ENCODE measurements around the gene DAPK2. TPM values are rescaled to one million over a fixed set of nuclear protein-coding genes. Genes with fewer than 3 reads are reported as not detected.

Gene DAPK2
- total RNA-seq, 4 donors from 2014 or later: 12.0 to 49.8 (median 25.6) TPM

DNA sequence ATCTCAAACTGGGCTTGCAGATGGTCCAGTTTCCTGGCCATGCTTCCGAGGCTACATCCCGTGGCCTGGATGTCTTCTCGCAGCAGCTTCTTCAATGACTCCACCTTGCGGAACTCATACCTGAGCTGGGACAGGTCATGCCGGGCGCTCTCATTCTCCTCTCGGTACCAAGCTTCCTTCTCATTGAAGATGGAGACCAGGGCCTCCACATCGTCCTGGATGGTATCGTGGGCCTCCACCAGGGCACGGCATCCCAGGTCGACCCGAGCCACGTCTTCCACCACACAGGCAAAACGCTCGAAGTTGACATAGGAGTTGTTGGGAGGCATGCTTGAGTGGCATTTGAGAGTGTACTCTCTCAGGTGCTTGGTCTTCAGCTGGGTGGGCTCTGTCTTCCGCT, 123.4 kb downstream of the DAPK2 start:
- ATAC-seq (ENCODE audit: low FRiP score) (no peak), DNase-seq (ENCODE audit: low spot score) (peak; percentile 17)
- no peak for TF ChIP-seq CTCF (IDR thresholded peaks at IDR 0.05)

GRCh38 chr15:63922261-63922904, 123.9 kb downstream of the DAPK2 start:
- peak; percentile 16 for DNase-seq (ENCODE audit: low spot score)
- TF ChIP-seq CTCF (IDR thresholded peaks at IDR 0.05): no peak
- no peak for ATAC-seq (ENCODE audit: low FRiP score)

GRCh38 chr15:63920504-63921175, 125.6 kb downstream of the DAPK2 start:
- no peak for TF ChIP-seq CTCF (IDR thresholded peaks at IDR 0.05)
- DNase-seq (ENCODE audit: low spot score): no peak
- no peak for ATAC-seq (ENCODE audit: low FRiP score)

DNA sequence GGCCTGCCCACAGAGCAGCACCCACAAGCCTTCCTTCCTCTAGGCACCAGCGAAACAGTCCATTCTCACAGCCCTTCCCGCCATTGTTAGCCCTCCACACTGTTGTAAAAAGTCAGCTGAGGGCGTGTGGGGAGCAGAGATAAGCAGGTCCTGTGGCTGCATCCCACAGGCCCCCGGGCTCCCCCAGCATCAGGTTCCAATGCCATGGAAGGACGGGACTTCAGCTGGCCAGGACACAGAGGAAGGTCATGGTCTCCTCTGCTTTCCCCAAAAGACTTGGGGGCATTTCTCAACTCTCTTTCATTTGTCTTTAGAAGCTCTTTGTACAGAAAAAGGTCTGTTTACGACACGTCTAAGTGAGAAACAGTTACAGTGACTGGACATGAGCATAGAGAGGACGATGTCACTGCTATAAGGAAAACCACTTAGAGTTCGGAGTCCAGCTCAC, 127.4 kb downstream of the DAPK2 start:
- DNase-seq (ENCODE audit: low spot score) (no peak), ATAC-seq (ENCODE audit: low FRiP score) (no peak)
- TF ChIP-seq CTCF (IDR thresholded peaks at IDR 0.05): no peak

- DNase-seq (ENCODE audit: low spot score) (no peak), ATAC-seq (ENCODE audit: low FRiP score) (no peak)
- TF ChIP-seq CTCF (IDR thresholded peaks at IDR 0.05): no peak
Observed at GRCh38 chr15:63918317-63918672, 128.0 kb downstream of the DAPK2 start.

DNA sequence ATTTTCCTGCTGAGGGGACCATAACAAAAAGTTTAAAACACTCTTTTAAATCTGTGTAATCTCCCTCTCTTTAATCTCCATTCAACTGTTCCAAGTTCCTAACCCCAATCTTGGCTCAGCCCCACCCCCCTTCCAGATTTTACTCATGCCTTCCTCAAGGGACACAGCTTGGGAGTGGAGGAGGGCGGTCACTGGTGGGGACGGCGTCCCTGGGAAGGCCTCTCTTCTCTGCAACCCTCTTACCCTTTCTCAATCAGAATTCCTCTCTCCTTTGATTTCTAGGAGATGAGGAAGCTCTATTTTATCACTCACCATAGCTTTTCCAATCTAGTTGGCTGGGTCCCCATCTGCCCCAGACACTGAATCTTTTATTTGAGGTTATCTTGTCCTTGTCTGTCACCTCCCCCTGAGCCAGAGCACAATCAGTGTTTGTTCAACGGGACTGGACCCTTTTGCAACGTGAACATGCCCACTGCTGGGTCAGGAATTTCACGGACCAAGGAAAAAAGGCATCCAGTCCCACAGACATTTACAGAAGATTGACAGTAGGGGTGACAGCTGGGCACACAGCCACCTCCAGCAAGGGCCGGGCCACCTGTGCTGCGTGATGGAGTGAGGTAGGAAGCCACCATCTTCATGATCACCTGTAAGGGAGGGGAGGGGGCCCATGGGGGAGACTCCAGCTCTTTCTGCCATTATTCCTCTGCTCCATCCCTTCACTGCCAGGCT, 128.5 kb downstream of the DAPK2 start:
- TF ChIP-seq CTCF (IDR thresholded peaks at IDR 0.05): no peak
- ATAC-seq (ENCODE audit: low FRiP score): no peak
- no peak for DNase-seq (ENCODE audit: low spot score)
